HG03095 (cell line): ENCODE results near the gene DDX51.

Source experiments
- ATAC-seq: cut with Tn5 transposase; IDR thresholded peaks from one replicate; pipeline ENCODE4 v1.9.1; 2021; ENCODE audit warnings: moderate library complexity; ENCODE audit not compliant: unreplicated experiment

DDX51 gene

GRCh38 chr12:132179431-132180362 lies 35.6 kb upstream of the DDX51 start:
- ATAC-seq, result no peak

- no peak for ATAC-seq
These were observed 34.8 kb upstream of the DDX51 start for GRCh38 chr12:132178801-132179401.

GRCh38 chr12:132178316-132178715 lies 34.2 kb upstream of the DDX51 start:
- ATAC-seq, result no peak

DNA sequence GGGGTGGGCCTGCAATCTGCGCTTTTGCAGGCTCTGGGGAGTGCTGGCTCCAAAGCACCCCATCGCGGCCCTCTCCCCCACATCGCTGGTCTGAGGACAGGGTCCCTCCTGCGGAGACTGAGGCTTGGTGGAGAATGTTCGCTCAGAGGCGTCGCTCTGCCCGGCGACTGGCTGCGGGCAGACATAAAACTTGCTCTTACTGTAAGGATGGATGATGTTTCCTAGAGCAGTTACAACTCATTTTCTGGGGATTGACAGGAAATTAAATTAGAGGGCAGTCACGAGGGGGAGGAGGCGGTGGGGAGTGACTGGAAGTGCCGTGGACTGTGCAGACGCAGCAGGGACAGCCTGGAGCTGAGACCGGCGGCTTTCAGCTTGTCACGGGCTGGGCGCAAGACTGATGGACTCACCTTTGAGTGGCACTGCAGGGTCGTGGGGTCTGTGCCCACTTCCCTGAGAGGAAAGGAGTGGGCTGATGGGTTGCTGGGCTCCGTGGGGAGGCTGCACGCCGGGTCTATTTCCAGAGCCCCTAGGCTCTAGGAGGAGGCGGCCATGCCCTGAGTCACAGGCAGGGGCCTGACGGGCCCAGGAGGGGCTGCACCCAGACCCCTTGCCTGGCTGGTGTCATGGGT lies 32.9 kb upstream of the DDX51 start:
- ATAC-seq, result no peak

- ATAC-seq, result no peak
These were observed 32.3 kb upstream of the DDX51 start for GRCh38 chr12:132176385-132176919.

- no peak for ATAC-seq
These were observed 31.6 kb upstream of the DDX51 start for GRCh38 chr12:132175496-132176384.

DNA sequence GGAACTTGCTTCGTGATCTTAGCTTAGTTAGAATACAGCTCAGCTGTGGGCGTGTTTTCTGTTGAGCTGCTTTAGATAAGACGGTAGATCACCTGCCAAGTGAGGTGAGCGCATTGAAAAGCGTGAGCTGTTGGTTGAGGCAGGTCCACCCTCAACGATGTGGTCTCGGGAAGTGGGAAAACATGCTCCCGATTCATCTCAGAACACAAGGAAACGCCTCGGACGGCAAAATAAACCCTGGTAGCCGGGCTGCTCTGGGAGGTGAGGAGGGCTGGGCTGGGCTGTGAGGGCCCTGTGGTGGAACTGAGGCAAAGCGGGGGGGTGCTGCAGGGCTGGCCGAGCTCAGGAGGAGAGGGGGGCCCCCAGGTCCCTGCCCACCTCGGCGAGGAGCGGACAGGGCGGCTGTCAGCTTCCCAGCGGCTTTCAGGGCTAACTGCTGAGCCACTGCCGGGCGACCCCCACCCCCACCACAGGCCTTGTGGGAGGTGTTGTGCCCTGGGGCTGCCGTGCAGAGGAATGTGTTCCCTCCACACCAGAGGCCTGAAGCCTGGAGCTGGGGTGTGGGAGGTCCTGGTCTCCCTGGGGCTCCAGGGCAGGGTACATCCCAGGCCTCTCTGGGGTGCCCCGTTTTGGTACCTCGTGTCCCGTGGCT lies 30.8 kb upstream of the DDX51 start:
- ATAC-seq, result no peak

DNA sequence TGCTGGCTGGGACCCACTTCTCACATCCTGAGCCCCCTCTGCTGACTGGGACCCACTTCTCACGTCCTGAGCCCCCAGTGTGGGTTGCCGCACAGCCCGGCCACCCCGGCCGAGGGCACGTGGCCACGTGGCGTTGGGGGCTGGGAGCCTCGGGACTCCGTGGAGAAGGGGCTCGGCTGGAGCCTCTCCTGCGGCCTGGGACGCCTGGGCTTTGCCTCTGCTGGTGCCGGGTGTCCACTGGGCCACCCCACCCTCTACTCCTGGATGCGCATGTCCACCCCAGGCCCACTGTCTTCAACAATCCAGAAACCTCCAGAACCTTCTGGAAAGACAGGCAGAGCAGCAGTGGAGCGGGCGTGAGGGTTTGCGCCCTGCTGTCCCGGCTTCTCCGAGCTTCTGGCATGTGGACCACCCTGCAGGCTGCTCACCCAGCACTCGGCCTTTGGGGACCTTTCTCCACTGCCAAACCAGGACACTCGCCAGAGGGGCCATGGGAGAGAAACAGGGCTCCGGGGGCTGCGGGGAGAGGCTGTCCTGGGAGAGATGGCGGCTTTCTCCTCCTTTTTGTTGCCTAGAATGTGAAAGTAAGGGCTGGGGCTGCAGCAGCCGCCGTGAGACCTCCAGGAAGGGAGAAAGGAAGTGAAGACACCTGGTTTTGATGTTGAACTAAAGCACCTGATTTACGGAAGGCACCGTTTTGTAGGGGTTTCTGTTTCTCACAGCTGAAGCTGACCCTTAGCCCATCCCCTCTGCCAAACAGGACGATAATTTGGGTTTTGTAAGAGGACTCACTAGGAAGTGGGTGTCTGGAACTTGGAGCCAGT lies 30.1 kb upstream of the DDX51 start:
- no peak for ATAC-seq

DNA sequence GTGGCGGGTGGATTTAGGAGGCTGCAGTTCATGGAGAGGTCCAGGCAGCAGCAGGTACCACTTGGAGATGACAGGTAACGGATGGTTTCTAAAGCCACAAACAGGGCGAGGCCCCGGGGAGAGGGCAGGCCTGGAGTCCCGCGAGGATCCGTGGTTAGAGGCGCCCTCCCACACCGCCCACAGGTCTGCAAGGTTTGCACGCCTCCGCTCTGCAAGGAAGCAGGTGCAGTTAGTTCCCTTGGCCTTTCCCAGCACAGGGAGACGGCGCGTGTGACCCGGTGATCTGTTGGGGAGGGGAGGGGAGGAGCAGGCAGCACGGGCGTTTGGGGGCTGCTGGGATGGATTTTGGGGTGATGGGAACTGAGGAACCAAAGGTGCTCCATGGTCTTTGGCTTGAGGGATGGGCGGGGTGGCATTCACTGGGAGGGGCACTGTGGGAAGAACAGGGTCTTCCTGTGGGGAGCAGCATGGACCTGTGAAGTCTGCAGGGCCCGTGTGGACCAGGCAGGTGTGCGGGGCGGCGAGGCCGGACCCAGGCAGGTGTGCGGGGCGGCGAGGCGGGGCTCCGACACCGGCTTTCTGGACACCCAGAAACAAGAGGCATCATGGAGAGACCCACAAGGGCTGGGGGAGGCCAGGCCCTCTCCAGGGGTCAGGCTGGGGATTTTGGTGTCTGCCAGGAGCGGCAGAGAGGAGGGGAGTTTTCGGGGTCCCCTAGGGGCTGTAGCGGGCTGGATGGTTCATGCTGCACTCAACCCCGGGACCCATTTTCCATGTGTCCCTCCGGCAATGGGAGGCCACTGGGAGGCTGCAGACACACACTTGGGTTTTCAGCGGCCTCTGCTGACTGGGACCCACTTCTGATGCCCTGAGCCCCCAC lies 29.3 kb upstream of the DDX51 start:
- no peak for ATAC-seq

DNA sequence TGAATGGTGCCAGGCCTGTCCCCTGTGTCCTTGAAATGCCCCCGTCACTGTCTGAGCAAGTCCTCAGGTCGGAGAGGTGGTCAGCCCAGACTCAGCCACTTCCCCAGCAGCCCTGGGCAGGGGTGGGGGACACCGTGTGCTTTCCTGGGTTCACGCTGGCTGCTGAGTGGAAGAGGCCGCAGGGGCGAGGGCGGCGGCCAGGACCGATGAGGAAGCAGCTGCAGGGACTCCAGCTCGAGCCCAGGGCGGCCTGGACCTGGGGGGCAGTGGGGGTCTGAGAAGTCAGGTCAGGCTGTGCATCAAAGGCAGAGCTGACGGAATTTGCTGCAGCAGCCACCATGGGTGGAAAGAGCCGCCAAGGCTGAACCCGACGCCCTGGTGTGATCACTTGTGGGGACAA lies 28.5 kb upstream of the DDX51 start:
- no peak for ATAC-seq

DNA sequence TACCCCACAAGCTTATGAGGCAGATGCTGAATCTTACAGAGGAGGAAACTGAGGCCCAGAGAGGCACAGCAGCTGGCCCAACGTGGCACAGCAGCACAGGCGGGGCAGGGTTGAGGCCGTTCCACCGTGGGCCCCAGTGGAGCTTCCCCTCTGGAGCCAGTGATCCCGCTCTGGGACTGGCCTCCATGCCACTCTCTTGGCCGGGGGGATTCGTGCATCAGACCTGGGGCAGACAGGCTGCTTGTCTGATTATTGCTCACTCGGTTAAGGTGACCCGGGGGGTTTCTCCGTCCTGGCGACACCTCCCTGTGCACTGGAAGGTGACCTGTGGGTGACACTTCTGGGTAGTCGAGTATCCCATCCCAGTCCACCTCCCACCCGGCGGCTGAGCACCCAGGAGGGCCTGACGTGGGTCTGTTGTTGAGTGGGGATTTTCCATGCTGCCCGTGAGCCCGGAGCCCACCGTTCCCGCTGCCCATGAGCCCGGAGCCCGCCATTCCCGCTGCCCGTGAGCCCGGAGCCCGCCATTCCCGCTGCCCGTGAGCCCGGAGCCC lies 27.9 kb upstream of the DDX51 start:
- no peak for ATAC-seq

DNA sequence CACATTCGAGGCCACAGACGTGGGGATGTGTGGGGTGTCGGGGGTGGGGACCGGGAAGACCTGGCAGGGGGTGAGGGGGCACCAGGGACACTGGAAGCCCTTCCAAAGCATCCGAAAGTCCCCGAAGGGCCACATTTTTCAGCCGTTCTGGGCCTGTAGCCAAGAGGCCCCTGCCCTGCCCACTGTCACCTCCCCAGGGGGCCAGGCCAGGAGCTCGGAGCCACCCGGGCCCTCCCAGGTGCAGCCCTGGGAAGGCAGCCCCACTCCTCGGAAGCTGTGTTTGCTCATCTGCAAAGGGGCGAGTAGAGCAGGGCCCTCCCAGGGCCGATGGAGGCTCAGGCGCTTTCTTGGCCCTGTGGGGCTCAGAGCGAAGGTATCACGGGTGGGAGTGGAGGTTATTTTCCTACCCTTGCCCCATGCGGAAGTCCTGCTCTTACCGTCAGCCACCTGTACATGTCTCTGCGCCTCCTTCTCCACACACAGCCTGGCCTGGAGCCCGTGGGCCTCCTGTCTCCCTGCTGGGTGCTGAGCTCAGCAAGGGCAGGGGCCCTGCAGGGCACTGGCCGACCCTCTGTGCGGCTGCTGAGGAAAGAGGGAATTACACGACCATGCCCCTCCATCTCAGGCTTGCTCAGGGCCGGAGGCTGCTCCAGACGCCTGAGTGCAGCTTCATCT lies 27.3 kb upstream of the DDX51 start:
- ATAC-seq, result no peak

DNA sequence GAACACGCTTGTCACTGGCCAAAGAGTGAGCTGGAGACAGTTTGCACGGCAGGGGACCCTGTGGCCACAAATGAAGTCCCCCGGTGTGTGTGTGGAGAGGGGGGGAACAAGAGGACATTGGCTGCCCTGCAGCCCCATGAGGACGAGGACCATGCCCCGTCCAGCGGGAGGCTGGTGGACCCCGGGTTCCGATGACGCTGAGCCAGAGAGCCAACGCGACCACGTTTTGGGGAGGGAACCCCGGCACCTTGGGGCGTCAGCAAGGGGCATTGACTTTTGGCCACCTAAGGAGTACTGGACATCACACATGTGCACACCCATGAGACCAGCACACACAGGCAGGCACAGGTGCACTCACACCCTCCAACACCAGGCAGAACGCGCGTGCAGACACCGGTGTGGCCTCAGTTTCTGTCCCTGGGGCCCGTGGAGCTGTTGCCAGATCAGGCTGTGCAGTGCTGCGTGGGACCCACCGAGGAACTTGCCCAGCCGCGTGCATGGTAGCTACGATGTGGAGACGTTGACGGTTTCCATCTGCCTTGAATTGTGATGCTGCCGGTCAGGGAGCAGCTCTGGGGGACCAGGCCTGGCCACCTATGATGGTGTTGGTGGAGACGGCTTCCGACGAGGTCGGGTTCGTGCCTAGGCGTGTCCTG lies 26.6 kb upstream of the DDX51 start:
- ATAC-seq, result no peak

GRCh38 chr12:132170094-132170636 lies 26.0 kb upstream of the DDX51 start:
- no peak for ATAC-seq

DNA sequence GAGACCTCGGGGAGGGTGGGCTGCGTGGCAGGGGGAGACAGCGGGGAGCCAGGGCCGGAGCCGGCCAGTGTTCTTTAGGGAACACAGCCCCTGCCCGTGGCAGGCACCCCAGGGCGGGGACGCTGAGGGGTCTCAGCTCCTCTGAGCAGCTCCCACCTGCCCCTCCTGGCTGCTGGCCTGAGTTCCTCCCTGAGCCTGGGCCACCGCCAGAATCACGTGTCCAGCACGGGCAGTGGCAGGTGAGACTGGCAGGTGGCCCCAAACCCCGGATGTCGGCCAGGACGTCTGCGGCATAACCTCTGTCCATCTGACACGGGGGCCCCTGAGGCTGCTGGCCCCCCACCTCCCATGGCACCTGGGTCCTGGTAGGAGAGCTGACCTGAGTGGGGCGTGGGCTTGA lies 25.3 kb upstream of the DDX51 start:
- no peak for ATAC-seq

DNA sequence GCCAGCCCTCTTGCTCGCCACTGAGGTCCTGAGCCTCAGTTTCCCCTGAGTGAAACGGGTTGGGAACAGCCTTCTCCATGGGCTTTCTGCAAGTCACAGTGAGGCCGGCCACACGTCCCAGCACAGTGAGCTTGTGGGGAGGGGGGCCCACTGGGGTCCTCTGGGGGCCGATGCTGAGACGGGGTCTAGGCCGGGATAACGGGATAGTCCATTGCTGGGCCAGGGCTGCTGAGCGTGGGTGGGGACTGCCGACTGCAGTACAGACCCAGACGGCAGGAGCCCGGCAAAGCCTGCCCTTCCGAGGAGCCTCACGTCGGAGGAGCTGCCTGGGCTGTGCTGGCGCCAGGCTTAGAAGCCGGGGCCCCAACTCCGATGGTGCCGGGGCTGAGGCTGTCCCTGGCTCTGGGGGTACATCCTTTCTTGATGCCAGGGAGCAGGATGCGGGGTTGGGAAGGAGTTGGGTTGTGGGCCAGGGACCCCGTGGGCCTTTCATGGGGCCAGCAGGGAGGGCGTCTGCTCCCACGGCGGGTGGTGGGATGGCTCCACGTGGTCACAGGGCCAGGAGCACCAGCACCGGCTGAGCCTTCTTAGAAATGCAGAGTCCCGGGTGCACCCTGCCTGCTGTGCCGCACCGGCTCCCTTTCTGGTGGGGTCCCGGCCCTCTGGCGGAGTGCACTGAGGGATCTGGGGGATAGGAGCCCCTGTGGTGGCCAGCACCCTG lies 24.4 kb upstream of the DDX51 start:
- ATAC-seq, result no peak
